ENCODE data around the gene ARL2. TPM values are rescaled to one million over a fixed set of nuclear protein-coding genes. Genes with fewer than 3 reads are reported as not detected.
"Not testable (repeated sequence)": the region's sequence is repeated elsewhere in the genome, so short reads cannot be mapped to it uniquely, and the experiment has no call there.

The ARL2 gene
- total RNA-seq, 1 donor from 2014 or later, result 76.1 TPM

DNA sequence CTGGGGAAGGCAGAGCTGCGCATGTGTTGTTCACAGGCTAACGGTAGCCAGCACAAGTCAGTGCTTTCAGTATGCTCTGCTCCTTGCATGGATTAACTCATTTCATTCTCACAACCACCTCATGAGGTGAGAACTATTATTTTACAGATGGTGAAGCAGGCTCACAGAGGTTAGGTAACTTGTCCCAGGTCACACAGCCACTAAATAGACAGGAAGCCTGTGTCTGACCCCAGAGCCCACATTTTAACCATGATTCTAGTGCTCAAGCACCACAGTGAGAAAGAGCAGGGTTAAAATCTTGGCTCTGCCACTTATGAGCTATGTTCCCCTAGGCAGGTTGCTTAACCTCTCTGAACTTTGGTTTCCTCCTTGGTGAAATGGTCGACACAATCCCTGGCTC, 7.0 kb downstream of the ARL2 start:
- no peak overlapping the region for H3K4me3 ChIP-seq (ENCODE audit: low read depth, low read length)
- no peaks in the 10 kb centered on the region for H3K27me3 ChIP-seq (ENCODE audit: control insufficient read depth, insufficient read depth, low read length)
- FAIRE-seq (no peak), DNase-seq (ENCODE audit: low read depth) (no peak)
- H3K36me3 ChIP-seq (ENCODE audit: control insufficient read depth, insufficient read depth, low read length), result peaks cover 1% of the 10 kb centered on the region
- no peak for TF ChIP-seq CTCF (IDR thresholded peaks at IDR 0.05; ENCODE audit: insufficient read depth, low read length, severe bottlenecking)

DNA sequence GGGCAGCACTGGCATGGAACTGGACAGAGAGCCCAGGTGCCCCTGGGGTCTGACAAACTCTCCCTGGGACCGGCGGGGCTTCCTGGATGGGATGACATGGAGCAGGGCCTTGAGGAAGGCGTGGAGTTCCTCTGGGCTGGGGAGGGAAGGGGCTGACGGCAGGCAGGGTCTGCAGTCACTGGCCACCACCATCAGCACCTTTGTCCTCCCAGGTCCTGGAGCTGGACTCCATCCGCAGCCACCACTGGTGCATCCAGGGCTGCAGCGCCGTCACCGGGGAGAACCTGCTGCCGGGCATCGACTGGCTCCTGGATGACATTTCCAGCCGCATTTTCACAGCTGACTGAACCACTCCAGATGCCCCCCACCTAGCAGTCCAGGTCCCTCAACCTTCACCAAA, 7.5 kb downstream of the ARL2 start:
- TF ChIP-seq CTCF (IDR thresholded peaks at IDR 0.05; ENCODE audit: insufficient read depth, low read length, severe bottlenecking), result no peak
- Histone ChIP-seq H3K36me3 (ENCODE audit: control insufficient read depth, insufficient read depth, low read length) (peaks cover 1% of the 10 kb centered on the region), H3K4me3 (ENCODE audit: low read depth, low read length) (no peak overlapping the region), H3K27me3 (ENCODE audit: control insufficient read depth, insufficient read depth, low read length) (no peaks in the 10 kb centered on the region)
- DNase-seq (ENCODE audit: low read depth) (no peak), FAIRE-seq (no peak)

DNA sequence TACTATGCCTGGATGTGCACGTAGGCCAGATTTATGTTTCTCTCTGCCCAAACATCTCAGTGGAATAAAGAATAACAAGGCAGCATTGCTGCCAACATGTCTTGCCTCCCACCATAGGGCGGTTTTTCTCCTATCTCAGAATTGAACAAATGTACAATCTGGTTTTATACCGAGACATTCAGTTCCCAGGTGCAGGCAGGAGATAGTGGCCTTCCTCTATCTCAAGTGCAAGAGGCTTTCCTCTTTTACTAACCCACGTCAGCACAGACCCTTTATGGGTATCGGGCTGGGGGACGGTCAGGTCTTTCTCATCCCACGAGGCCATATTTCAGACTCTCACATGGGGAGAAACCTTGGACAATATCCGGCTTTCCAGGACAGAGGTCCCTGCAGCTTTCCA, 9.5 kb downstream of the ARL2 start:
- not testable (repeated sequence) for H3K27me3 ChIP-seq (ENCODE audit: control insufficient read depth, insufficient read depth, low read length); H3K4me3 ChIP-seq (ENCODE audit: low read depth, low read length); FAIRE-seq; DNase-seq (ENCODE audit: low read depth); H3K36me3 ChIP-seq (ENCODE audit: control insufficient read depth, insufficient read depth, low read length)

DNA sequence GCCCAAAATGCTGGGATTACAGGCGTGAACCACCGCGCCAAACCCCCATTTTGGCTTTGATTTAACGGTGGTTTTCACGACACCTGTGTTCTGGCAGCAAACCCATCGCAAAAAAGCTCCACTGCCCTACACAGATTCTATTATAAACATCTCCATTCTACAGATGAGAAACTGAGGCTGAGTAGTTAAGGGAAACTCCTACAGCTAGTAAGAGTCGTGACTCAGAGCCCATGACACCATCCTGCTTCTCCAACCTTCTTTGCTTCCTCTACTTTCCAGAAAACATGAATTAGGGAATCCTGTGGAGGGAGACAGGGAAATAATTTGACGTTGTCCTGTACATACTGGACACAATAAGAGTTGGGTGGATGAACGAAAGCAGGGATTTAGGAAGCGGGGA, 12.8 kb downstream of the ARL2 start:
- Histone ChIP-seq H3K4me3 (ENCODE audit: low read depth, low read length) (peak overlapping the region; percentile 68), H3K27me3 (ENCODE audit: control insufficient read depth, insufficient read depth, low read length) (no peaks in the 10 kb centered on the region), H3K36me3 (ENCODE audit: control insufficient read depth, insufficient read depth, low read length) (peaks cover 1% of the 10 kb centered on the region)
- no peak for FAIRE-seq
- peak; percentile 82 for DNase-seq (ENCODE audit: low read depth)
- TF ChIP-seq CTCF (IDR thresholded peaks at IDR 0.05; ENCODE audit: insufficient read depth, low read length, severe bottlenecking), result no peak

DNA sequence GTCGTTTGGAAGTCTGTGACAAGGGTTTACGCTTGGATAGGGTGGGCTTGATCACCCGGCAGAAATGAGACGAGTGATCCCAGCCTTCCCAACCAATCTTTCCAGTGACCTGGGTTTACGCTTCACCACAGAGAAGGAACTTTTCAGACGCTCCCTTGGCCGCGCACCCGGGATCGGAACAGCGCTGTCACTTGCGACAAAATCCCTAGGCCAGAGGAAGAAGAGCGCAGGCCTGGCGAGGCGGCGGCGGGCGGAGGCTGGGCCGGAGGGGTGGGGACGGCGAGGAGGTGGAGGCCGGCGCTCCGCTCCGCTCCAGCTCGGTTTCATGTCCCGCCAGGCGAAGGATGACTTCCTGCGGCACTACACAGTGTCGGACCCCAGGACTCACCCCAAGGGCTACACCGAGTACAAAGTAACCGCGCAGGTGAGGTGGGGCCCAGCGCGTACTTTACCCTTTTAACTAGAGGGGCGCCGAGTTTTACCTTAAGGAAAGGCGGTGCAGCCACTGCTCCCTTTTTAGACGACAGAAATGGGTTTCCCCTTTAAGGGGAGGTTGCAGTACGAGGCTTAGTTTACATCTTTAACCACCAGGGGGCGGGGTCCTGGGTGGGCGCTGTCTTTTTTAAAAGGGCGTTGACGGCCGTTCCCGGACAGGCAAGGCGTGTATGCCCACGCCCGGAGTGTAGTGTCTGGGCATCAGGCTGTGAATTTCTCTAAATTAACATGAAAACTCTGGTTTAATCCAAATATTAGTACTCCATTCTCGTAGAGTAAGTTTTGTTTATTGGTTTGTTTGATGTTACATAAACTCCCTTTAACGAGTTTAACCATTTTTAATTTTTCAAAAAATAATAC, 13.5 kb downstream of the ARL2 start, which contains the start of gene SNX15:
SNX15 (plus strand) TSS at position 227 of the 855 bp plus-strand sequence; CDS start at position 326, 99 bp downstream.
- DNase-seq (ENCODE audit: low read depth), result peak; percentile 89
- Histone ChIP-seq H3K4me3 (ENCODE audit: low read depth, low read length) (peak within 1 kb of the TSS; percentile 68), H3K27me3 (ENCODE audit: control insufficient read depth, insufficient read depth, low read length) (no peaks in the 10 kb centered on the region), H3K36me3 (ENCODE audit: control insufficient read depth, insufficient read depth, low read length) (peaks cover 4% of the 10 kb centered on the region)
- TF ChIP-seq CTCF (IDR thresholded peaks at IDR 0.05; ENCODE audit: insufficient read depth, low read length, severe bottlenecking), result peak; percentile 71
- no peak for FAIRE-seq

DNA sequence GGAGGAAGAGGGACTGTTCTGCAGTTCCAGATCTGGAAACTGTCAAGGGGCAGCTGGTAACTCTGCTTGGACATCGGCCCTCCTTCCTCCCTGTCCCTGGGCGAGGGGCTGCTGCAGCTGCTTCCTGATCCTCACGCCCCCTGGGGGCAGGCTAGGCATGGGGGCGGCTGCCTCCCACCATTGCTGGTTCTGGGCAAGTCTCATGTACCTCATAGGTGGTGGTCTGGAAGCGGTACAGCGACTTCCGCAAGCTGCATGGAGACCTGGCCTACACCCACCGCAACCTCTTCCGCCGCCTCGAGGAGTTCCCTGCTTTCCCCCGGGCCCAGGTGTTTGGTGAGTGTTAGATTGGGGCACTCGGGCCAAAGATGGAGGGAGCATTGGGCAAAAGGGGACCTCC, 18.3 kb downstream of the ARL2 start:
- no peak for FAIRE-seq
- no peak for TF ChIP-seq CTCF (IDR thresholded peaks at IDR 0.05; ENCODE audit: insufficient read depth, low read length, severe bottlenecking)
- no peaks in the 10 kb centered on the region for H3K27me3 ChIP-seq (ENCODE audit: control insufficient read depth, insufficient read depth, low read length)
- no peak overlapping the region for H3K4me3 ChIP-seq (ENCODE audit: low read depth, low read length)
- H3K36me3 ChIP-seq (ENCODE audit: control insufficient read depth, insufficient read depth, low read length), result peaks cover 12% of the 10 kb centered on the region
- DNase-seq (ENCODE audit: low read depth), result no peak

Measured in bronchial epithelial cell (primary cell).